ENCODE data around the gene ZMYM3.

ZMYM3 gene

GRCh38 chrX:71199252-71200008, 54.5 kb downstream of the ZMYM3 start:
- DNase-seq: no peak

GRCh38 chrX:71198066-71198465, 55.9 kb downstream of the ZMYM3 start:
- DNase-seq: no peak

GRCh38 chrX:71195964-71196649, 57.8 kb downstream of the ZMYM3 start:
- DNase-seq: no peak

GRCh38 chrX:71191248-71191647, 62.7 kb downstream of the ZMYM3 start:
- no peak for DNase-seq

All from fibroblast of skin of right quadriceps (primary cell).